Stimulated activated naive CD4-positive, alpha-beta T cell (primary cell): ENCODE results near the gene LRRC7.

Source experiments
- DNase-seq, 6 experiments: peaks; one replicate each; lab custom pipeline; 2025; lab: John Stamatoyannopoulos, UW

The LRRC7 gene

DNA sequence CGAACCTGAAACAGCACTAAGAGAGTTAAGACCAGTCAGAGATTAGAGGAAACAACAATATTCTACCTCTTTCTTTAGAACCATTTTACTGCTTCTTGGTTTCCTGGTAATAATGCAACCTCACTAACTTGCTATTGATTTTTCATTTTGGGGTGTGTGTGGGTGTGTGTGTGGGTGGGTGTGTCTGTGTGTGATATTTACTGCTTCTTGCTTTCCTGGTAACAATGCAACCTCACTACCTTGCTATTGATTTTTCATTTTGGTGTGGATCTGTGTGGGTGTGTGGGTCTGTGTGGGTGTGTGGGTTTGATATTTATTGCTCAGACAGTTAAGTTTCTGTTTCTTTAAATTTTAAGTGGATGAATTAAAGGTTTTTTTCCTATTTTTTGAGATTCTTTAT is 208.8 kb downstream of the LRRC7 start:
- no peak for DNase-seq

- DNase-seq: no peak
These were observed 209.7 kb downstream of the LRRC7 start for GRCh38 chr1:69777423-69777822.

GRCh38 chr1:69777971-69778370 is 210.2 kb downstream of the LRRC7 start:
- no peak for DNase-seq

- no peak for DNase-seq
These were observed 219.4 kb downstream of the LRRC7 start for GRCh38 chr1:69787151-69787550.

- DNase-seq: no peak
These were observed 223.6 kb downstream of the LRRC7 start for GRCh38 chr1:69791311-69791710.

GRCh38 chr1:69794831-69795230 is 227.1 kb downstream of the LRRC7 start:
- DNase-seq: no peak

DNA sequence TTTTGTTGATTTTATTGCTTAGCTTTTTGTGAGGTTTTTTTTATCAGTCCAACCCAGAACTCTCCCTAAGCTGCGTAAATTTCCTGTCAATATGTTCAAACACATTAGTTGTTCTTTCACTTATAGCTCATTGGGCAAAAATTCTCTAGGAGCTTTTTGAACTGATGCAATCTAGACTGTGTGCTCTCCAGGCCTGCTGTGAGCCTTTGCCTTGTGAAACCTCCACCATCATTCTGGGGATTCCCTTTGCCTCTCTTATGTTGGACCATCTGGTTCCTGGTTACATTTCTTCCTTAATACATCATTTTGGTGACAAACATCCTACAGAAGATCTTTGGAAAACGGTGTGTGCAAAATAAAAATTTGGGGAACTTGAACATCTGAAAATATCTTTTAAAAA is 247.2 kb downstream of the LRRC7 start:
- DNase-seq: no peak

DNA sequence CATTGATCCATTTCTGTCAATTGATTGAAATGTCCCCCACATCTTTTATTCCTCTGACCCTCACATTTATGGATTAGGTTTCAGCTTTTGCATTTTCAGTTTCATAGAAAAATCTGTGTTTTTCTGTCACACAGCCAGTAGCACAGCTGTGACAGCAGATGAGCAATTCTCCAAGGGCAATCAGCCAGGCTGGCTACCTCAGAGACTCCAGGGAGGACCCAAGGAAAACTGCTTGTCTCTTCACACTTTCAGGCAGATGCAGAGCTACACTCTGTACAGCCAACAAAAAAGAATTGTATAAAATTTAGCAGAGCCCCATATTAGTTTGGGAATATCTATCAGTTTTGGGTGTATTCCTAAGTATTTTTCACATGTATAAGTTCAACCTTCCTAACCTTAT is 257.2 kb downstream of the LRRC7 start:
- no peak for DNase-seq

DNA sequence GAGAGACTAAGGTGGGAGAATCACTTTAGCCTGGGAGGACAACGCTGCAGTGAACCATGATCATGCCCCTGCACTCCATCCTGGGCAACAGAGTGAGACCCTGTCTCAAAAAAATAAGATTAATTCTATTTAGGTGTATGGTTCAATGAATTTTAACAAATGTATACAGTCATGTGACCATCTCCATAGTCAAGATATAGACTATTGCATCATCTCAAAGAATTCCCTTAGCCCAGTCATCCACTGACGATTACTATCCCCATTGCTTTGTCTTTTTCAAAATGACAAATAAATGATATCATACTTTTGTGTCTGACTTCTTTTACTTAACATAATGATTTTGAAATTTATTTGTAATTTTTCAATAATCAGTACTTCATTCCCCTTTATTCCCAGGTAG is 260.0 kb downstream of the LRRC7 start:
- DNase-seq: no peak

- DNase-seq: no peak
These were observed 265.8 kb downstream of the LRRC7 start for GRCh38 chr1:69833536-69833935.

DNA sequence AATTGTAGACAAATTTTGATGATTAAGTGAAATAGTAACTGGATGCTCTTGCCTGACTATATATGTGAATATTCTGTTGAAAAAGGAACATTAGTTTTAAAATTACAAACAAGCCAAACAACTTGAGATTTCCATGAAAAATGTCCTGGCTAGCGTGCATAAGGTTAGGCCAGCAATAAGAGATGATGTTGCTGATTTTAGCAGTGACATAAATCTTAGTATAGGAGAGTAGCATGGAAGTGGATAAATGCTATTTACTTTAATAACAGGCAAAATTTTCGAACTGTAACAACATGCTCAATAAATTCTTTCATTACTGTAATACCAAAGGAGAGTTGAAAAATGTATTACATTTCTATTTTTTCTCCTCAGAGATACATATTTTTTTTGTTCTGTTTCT is 266.6 kb downstream of the LRRC7 start:
- no peak for DNase-seq

DNA sequence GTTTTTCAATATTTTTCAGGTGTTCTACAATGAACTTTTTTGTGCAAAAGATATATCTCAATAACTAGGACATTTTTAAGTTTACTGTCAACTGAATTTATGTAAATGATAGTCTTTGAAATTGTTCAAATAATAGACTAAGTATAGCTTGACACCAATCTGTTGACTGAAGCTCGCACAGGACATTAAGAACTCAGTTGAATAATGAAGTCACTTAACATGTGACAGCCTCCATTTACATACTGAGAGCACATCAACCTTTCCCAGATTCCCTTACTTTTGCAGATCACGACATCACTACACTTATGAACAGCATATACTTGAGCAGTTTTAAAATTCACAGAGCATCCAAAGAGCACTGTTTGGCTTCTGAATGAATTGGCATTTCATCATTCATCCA is 268.2 kb downstream of the LRRC7 start:
- DNase-seq: no peak

DNA sequence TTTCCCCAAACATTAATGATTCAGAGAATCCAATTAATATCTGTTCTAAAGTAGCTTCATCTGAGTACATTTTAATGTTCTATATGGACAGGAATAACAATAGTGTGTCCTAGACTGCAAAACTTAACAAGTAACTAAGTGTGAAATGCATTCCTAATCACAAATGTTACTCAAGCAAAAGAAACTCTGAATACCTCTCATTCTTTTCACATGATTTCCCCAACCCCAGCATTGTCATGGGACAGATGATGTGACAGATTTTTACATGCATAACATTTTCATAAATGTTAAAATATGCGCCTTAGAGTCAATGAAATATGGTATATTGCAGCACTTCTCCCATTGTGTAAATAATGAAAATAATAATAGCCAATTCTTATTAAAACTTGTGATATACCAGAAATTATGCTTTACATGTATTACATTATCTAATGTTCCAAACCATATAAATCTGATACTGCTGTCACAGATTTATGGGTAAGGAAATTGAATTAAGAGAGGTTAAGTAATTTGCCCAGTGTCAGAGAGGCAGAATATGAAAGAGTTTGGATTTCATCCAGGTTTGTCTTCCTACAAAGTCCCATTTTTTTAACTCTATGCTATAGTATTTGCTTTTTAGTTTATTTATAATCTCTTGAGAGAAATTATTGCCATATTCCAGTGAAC is 269.4 kb downstream of the LRRC7 start:
- no peak for DNase-seq

- DNase-seq: no peak
These were observed 274.6 kb downstream of the LRRC7 start for GRCh38 chr1:69842326-69842725.

GRCh38 chr1:69845655-69846054 is 277.9 kb downstream of the LRRC7 start:
- DNase-seq: no peak

GRCh38 chr1:69846267-69846666 is 278.5 kb downstream of the LRRC7 start:
- DNase-seq: no peak

- DNase-seq: no peak
These were observed 279.9 kb downstream of the LRRC7 start for GRCh38 chr1:69847670-69848069.

GRCh38 chr1:69852151-69852550 is 284.4 kb downstream of the LRRC7 start:
- DNase-seq: no peak

DNA sequence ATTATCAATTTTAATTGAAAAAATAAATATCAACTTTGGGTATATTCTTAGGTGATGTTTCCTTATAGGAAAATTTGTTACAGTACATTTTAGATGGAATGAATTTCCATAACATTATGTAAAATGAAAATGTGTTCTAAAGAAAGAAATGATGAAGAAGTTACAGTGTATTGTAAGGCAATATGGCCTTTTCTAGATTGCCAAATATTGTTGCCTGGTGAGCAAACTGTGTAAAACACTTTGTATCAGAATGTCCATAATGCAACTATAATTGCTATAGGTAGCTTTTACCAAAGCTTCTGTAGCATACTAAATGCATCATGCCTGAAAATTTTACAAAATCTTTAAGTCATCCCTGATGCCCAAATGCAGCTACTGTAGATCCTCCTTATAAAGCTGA is 285.0 kb downstream of the LRRC7 start:
- no peak for DNase-seq

GRCh38 chr1:69858534-69858933 is 290.8 kb downstream of the LRRC7 start:
- DNase-seq: no peak

DNA sequence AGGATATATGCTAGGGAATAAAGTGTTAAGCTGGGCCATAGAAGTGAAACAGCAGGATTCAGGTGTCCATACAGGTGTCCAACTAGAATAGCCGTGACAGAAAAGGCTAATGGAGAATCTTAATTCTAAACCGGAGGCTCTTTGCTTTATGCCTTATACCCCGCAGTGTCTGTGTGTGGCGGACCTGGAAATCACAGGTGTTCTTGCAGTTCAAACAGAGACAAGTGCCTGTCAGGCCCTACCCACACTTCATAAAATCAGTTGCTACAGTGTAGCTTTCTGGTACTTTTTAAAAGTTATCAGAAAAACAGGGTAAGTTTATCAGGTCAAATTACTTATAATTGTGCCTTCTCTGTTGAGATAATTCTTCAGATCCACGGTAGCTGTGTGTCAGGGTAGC is 293.9 kb downstream of the LRRC7 start:
- DNase-seq: no peak

DNA sequence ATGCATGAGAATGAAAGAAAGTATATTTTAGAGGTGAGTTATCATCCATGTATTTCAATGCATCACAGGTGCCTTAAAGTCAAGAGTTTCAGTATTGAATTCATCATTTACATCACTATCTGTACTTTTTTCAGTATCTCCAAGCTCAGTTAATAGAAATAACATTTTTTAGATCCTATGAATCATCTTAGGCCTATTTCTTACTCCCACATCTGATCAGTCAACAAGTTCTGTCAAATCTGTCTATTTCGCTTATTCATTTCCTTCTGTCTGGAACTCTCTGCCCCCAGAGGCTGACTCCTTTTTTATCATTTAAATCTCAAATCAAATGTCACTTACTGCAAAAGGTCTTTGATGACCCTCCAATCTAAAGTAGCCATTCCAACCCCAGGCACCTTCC is 295.2 kb downstream of the LRRC7 start:
- no peak for DNase-seq

- DNase-seq: no peak
These were observed 296.0 kb downstream of the LRRC7 start for GRCh38 chr1:69863704-69864103.

DNA sequence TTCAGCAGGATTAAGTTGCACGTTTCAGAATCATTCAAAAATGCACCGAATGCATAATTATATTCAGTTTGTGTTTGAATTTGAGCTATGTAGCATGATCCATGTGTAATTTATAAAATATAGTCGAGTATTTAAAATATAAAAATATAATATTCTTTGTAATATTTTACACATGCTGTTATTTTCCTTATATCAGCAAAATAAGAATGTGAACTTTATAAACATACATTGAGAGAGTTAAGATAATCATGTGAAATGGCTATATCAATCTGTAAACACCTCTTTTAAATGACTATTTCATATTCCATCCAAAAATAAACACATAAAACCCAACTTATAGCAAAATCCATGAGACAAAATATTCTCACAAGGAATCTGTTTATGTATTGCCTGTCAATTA is 303.7 kb downstream of the LRRC7 start:
- DNase-seq: no peak

DNA sequence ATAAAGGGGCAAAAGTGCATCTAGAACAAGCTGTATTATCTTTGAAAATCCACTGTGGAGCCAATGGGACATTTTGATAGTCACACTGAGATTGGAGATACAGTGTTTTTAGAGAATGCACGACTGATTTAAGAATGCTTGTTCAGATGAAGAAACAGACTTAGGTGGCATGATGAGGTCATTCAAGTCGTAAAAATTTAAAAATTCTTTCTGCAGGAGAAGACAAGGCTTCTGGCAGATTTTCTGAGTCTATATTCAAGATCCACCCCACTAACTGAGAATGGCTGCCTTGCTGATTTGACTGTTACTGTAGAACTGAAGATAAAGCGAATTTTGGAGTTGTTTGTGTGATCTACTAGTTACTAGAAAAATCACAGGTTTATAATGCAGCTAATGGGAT is 310.6 kb downstream of the LRRC7 start:
- no peak for DNase-seq
